ENCODE measurements around the gene NCAM1.

Gene NCAM1

DNA sequence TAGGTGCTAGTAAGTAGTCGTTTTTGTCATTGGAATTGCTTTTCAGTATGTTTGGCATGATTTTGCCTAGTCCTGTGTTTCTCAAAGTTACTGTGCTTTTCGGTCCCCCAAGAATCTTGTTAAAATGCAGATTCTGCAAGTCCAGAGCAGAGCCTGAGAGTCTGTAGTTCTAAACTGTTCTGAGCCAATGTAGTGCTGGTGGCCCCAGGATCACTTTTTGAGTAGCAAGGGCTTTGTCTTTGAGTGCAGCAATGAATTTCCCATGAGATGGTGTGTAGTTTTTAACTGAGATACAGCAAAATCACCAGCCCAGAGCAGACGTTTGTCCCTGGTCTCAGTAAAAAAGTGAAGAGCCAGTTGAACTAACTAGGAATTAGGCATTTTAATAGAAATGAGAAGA is 122.4 kb downstream of the NCAM1 start:
- H3K36me3 Mint-ChIP-seq = no peaks in the 10 kb centered on the region
- no peak overlapping the region for H3K4me3 Mint-ChIP-seq
- no peaks in the 10 kb centered on the region for H3K9me3 Mint-ChIP-seq
- H3K27ac Mint-ChIP-seq = no peak overlapping the region
- H3K4me1 Mint-ChIP-seq = no peaks in the 10 kb centered on the region
- H3K27me3 Mint-ChIP-seq = peaks cover 5% of the 10 kb centered on the region

- H3K4me1 Mint-ChIP-seq = no peaks in the 10 kb centered on the region
- H3K4me3 Mint-ChIP-seq = no peak overlapping the region
- H3K9me3 Mint-ChIP-seq = no peaks in the 10 kb centered on the region
- H3K36me3 Mint-ChIP-seq = no peaks in the 10 kb centered on the region
- no peak overlapping the region for H3K27ac Mint-ChIP-seq
- peaks cover 5% of the 10 kb centered on the region for H3K27me3 Mint-ChIP-seq
Measured at GRCh38 chr11:113084297-113084696, 123.1 kb downstream of the NCAM1 start.

DNA sequence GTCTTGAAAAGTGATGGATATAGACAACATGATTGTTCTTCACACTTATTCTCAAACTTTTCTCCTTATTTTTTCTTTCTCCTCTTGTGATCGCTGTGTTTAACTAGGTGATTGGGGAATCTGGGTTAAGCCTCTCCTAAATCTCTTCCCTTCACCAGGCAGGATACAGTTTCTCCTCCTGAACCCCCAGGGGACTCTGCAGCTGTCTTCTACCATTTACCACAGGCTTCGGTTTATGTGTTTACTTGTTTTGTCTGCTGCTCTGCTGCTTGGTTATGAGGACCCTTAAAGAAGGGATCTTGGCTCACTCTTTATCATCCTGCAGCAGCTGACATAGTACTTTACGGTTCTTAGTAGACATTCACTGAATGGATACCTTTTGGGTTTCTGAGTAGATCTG is 124.2 kb downstream of the NCAM1 start:
- no peaks in the 10 kb centered on the region for H3K9me3 Mint-ChIP-seq
- peaks cover 11% of the 10 kb centered on the region for H3K27me3 Mint-ChIP-seq
- no peak overlapping the region for H3K4me3 Mint-ChIP-seq
- H3K4me1 Mint-ChIP-seq = no peaks in the 10 kb centered on the region
- H3K27ac Mint-ChIP-seq = no peak overlapping the region
- no peaks in the 10 kb centered on the region for H3K36me3 Mint-ChIP-seq

DNA sequence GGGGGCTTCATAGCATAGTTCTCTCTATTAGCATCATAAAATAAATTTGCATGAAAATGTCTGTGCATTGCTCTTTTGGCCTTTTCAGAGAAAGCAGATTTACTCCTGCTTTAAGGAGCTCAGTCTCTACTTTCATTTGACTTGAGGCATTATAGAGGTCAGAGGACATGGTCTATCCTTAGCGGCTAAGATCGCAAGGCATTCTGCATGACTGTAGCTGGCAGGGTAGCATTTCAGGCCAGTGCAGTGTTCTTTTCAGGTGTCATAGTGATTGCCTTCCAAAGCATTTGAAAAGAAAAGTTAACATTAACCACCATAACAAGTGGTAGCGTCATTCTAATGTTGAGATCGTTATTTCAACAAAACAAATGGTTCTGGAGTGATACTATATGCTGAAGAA is 126.5 kb downstream of the NCAM1 start:
- Mint-ChIP-seq H3K27ac (no peak overlapping the region), H3K27me3 (peaks cover 11% of the 10 kb centered on the region), H3K9me3 (no peaks in the 10 kb centered on the region), H3K4me3 (no peak overlapping the region), H3K4me1 (no peaks in the 10 kb centered on the region), H3K36me3 (no peaks in the 10 kb centered on the region)

- Mint-ChIP-seq H3K4me1 (no peaks in the 10 kb centered on the region), H3K9me3 (no peaks in the 10 kb centered on the region), H3K36me3 (no peaks in the 10 kb centered on the region), H3K4me3 (no peak overlapping the region), H3K27ac (no peak overlapping the region), H3K27me3 (peaks cover 8% of the 10 kb centered on the region)
Measured at GRCh38 chr11:113090716-113091480, 129.7 kb downstream of the NCAM1 start.

DNA sequence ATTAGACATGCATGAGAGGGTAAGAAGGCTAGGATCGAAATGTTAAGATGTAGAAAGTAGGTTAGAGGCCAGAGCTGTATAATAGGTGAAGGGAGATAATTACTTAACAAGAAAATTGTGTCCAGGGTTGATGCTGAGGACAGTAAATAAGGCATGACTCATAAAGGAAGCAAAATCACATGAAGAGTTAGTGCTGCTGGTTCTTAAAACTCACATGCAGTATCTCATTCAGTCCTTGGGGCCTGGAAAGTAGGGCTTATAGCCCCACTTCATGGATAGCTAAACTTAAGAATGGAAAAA is 130.2 kb downstream of the NCAM1 start:
- Mint-ChIP-seq H3K4me1 (no peaks in the 10 kb centered on the region), H3K27me3 (peaks cover 5% of the 10 kb centered on the region), H3K9me3 (no peaks in the 10 kb centered on the region), H3K4me3 (no peak overlapping the region), H3K27ac (no peak overlapping the region), H3K36me3 (no peaks in the 10 kb centered on the region)

GRCh38 chr11:113096648-113097047 is 135.4 kb downstream of the NCAM1 start:
- Mint-ChIP-seq H3K4me3 (no peak overlapping the region), H3K27ac (no peak overlapping the region), H3K9me3 (no peaks in the 10 kb centered on the region), H3K36me3 (no peaks in the 10 kb centered on the region), H3K4me1 (no peaks in the 10 kb centered on the region), H3K27me3 (peaks cover 5% of the 10 kb centered on the region)

GRCh38 chr11:113103932-113104690 is 142.9 kb downstream of the NCAM1 start:
- no peaks in the 10 kb centered on the region for H3K4me1 Mint-ChIP-seq

GRCh38 chr11:113104691-113105251 is 143.6 kb downstream of the NCAM1 start:
- no peak overlapping the region for H3K27ac Mint-ChIP-seq
- no peaks in the 10 kb centered on the region for H3K4me1 Mint-ChIP-seq
- no peaks in the 10 kb centered on the region for H3K36me3 Mint-ChIP-seq
- H3K9me3 Mint-ChIP-seq = no peaks in the 10 kb centered on the region
- H3K4me3 Mint-ChIP-seq = no peak overlapping the region
- H3K27me3 Mint-ChIP-seq = peaks cover 24% of the 10 kb centered on the region

More at GRCh38 chr11:113103932-113104690, 142.9 kb downstream of the NCAM1 start:
- Mint-ChIP-seq H3K36me3 (no peaks in the 10 kb centered on the region), H3K27ac (no peak overlapping the region), H3K4me3 (no peak overlapping the region), H3K27me3 (peaks cover 21% of the 10 kb centered on the region), H3K9me3 (no peaks in the 10 kb centered on the region)

GRCh38 chr11:113105592-113105991 is 144.4 kb downstream of the NCAM1 start:
- Mint-ChIP-seq H3K36me3 (no peaks in the 10 kb centered on the region), H3K4me1 (no peaks in the 10 kb centered on the region), H3K27ac (no peak overlapping the region), H3K27me3 (peaks cover 20% of the 10 kb centered on the region), H3K9me3 (no peaks in the 10 kb centered on the region), H3K4me3 (no peak overlapping the region)

DNA sequence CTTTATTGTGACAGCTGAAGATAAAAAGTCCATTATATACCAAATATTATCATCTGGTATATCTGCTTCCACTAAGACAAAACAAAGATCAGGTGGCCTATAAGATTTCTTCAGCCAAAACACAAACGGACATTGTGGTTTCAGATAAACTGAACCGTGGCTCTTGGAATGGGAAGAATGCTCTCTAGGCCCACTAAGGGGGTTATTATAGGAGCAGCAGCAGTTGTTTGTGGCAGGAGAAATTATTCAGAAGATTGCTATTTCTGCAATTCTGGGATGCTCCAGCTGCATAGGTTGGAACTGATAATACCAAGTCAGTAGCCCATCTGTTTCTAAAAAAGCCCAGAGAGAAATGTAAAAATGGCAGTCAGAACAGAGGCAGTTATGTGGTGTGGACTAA is 145.3 kb downstream of the NCAM1 start:
- H3K27ac Mint-ChIP-seq = no peak overlapping the region
- H3K9me3 Mint-ChIP-seq = no peaks in the 10 kb centered on the region
- H3K27me3 Mint-ChIP-seq = peaks cover 19% of the 10 kb centered on the region
- H3K36me3 Mint-ChIP-seq = no peaks in the 10 kb centered on the region
- H3K4me1 Mint-ChIP-seq = no peaks in the 10 kb centered on the region
- no peak overlapping the region for H3K4me3 Mint-ChIP-seq

DNA sequence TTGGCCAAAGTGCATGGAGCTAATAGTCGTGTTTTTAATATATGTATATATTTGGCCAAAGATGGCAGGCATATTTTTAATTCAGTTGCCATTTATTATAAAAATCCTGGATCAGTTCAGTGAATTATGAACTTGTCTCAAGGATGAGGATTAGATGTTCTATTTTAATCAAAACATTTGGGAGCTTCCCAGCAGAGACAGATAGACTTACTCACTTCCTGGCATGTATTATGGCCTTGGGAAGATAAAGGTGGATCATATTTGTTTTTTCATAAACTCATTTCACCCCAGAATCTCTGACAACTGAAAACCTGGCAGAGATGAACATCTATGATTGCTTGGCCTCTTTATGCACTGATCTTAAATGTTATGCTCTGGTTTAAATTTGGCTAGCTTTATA is 148.8 kb downstream of the NCAM1 start:
- no peaks in the 10 kb centered on the region for H3K4me1 Mint-ChIP-seq
- no peak overlapping the region for H3K27ac Mint-ChIP-seq
- peaks cover 12% of the 10 kb centered on the region for H3K27me3 Mint-ChIP-seq
- H3K36me3 Mint-ChIP-seq = no peaks in the 10 kb centered on the region
- no peak overlapping the region for H3K4me3 Mint-ChIP-seq
- H3K9me3 Mint-ChIP-seq = no peaks in the 10 kb centered on the region

DNA sequence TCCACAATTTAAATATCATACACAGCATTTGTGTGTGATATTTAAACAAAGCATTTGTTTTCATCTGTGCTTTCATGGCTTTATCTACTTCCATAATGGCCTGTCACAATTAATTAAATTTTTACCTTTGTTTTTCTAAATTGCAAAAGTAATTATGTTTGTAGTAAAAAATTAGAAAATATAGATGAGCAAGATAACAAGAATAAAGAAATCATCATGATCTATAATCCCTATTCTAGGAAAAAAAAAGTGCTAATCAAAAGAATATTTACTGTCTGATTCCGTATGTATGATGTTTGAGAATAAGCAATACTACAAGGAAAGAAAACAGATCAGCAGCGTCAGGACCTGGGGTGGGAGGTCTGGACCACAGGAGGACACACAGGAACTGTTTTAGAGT is 149.9 kb downstream of the NCAM1 start:
- Mint-ChIP-seq H3K4me1 (no peaks in the 10 kb centered on the region), H3K27ac (no peak overlapping the region), H3K27me3 (peaks cover 7% of the 10 kb centered on the region), H3K4me3 (no peak overlapping the region), H3K36me3 (no peaks in the 10 kb centered on the region), H3K9me3 (no peaks in the 10 kb centered on the region)

- Mint-ChIP-seq H3K27ac (no peak overlapping the region), H3K27me3 (peaks cover 4% of the 10 kb centered on the region), H3K36me3 (no peaks in the 10 kb centered on the region), H3K4me3 (no peak overlapping the region), H3K4me1 (no peaks in the 10 kb centered on the region), H3K9me3 (no peaks in the 10 kb centered on the region)
Measured at GRCh38 chr11:113112307-113112706, 151.1 kb downstream of the NCAM1 start.

- Mint-ChIP-seq H3K36me3 (no peaks in the 10 kb centered on the region), H3K4me3 (no peak overlapping the region), H3K27ac (no peak overlapping the region), H3K4me1 (no peaks in the 10 kb centered on the region), H3K9me3 (no peaks in the 10 kb centered on the region), H3K27me3 (peaks cover 4% of the 10 kb centered on the region)
Measured at GRCh38 chr11:113113801-113114704, 152.8 kb downstream of the NCAM1 start.

- Mint-ChIP-seq H3K9me3 (no peaks in the 10 kb centered on the region), H3K27me3 (peaks cover 2% of the 10 kb centered on the region), H3K36me3 (no peaks in the 10 kb centered on the region), H3K4me3 (no peak overlapping the region), H3K27ac (no peak overlapping the region), H3K4me1 (no peaks in the 10 kb centered on the region)
Measured at GRCh38 chr11:113114705-113115027, 153.4 kb downstream of the NCAM1 start.

Measured in activated naive CD4-positive, alpha-beta T cell treated with anti-CD3 and anti-CD28 coated beads, Interleukin-2, amount 50 U/mL, for 24 hours (primary cell).